SK-N-SH (cell line): ENCODE measurements around the gene CA5B. TPM values are rescaled to one million over a fixed set of nuclear protein-coding genes. Genes with fewer than 3 reads are reported as not detected.

Experiments used
- polyA plus RNA-seq, 3 experiments: library from polyadenylated mRNA; depleted of rRNA; stranded (reverse); fragments of >200 nt; gene quantifications; 2 replicates each; pipeline ENCODE4 v1.2.3, GENCODE V29; 2012
- small RNA-seq, 7 experiments: library from RNA; depleted of rRNA; stranded (forward); fragments of <200 nt; gene quantifications; one replicate each; pipeline ENCODE3, GENCODE V24; 2012

Gene CA5B
- polyA plus RNA-seq, 1 of the 3 experiments (the other 2 are of a cell fraction) = 4.4 TPM

Small RNAs within 50 kb of the gene (small RNA-seq; reads per million reads assigned to genes)
- gene RF00409 = 0 reads per million in 7 experiments

Other genes with a start within 250 kb of the CA5B start
- 12.3 and 13.2 TPM in 2 replicates for gene PIR, start 244.9 kb upstream of the CA5B start, polyA plus RNA-seq (2012; rRNA removed)
- gene BMX, start 237.5 kb upstream of the CA5B start, polyA plus RNA-seq (2012; rRNA removed) = not detected in 2 replicates
- gene ACE2, start 137.3 kb upstream of the CA5B start, polyA plus RNA-seq (2012; rRNA removed) = not detected in 2 replicates
- gene CLTRN, start 73.5 kb upstream of the CA5B start, polyA plus RNA-seq (2012; rRNA removed) = 0.16 and 0.21 TPM in 2 replicates
- gene ZRSR2, start 52.2 kb downstream of the CA5B start, polyA plus RNA-seq (2012; rRNA removed) = 14.3 and 18.7 TPM in 2 replicates
- gene AP1S2, start 116.5 kb downstream of the CA5B start, polyA plus RNA-seq (2012; rRNA removed) = 17.7 and 21.2 TPM in 2 replicates